K562 (cell line): ENCODE data around the gene AP1B1. TPM values are rescaled to one million over a fixed set of nuclear protein-coding genes. Genes with fewer than 3 reads are reported as not detected.
"Not testable (repeated sequence)": the region's sequence is repeated elsewhere in the genome, so short reads cannot be mapped to it uniquely, and the experiment has no call there.

Source experiments
- ATAC-seq: fragments of 200-7000 bp; cut with Tn5 transposase; 3 replicates; pipeline ENCODE4 v1.9.1; 2020; ENCODE audit warnings: moderate library complexity
- BruUV-seq: library from RNA; stranded (reverse); fragments of 400-500 nt; replicated peaks from 2 replicates; lab custom pipeline; 2021; lab: Mats Ljungman, UMichigan
- CTCF ChIA-PET: fragments of 300-600 bp; formaldehyde crosslinking; extraction: SDS; loops from one replicate; lab custom pipeline; 2021; ENCODE audit warnings: low intra/inter-chr PET ratio; lab: Yijun Ruan, JAX
- POLR2A ChIA-PET: fragments of 300-600, 350-650 bp; sonication (Branson Sonifier 250); formaldehyde crosslinking; extraction: SDS; loops from one replicate; lab custom pipeline; 2021; ENCODE audit warnings: antibody characterized with exemption, inconsistent platforms; lab: Yijun Ruan, JAX
- DNase-seq, 4 experiments: peaks; one replicate each; pipeline versions ENCODE4 v3.0.0 to v3.0.0-alpha.2; 2011 to 2018; ENCODE audit warnings: low spot score in 3 of 4, mixed read lengths in 3 of 4; ENCODE audit errors: extremely low read depth in 1 of 4
- FAIRE-seq: peaks from 2 replicates; lab custom pipeline; 2011; peaks lifted over from hg19 to GRCh38; lab: Jason Lieb, UNC
- H2AFZ ChIP-seq: 2 replicates; pipeline ENCODE4 v1.6.0; 2011; ENCODE audit warnings: low read depth, low read length, control low read depth, inconsistent platforms
- H3K27ac ChIP-seq: fragments of 200-600 bp; 3 replicates; pipeline ENCODE4 v1.8.0; 2011; ENCODE audit warnings: low read depth, mild to moderate bottlenecking, control low read depth, inconsistent platforms, low read length, moderate library complexity, mixed read lengths; ENCODE audit errors: extremely low read depth
- H3K27me3 ChIP-seq, 2 experiments: fragments of 300-600 bp in 1 of 2; 2 replicates in 1 of 2; 3 replicates in 1 of 2; pipeline versions ENCODE4 v1.6.0 to v1.8.0; 2011; ENCODE audit warnings: inconsistent platforms in 2 of 2, low read length in 2 of 2, mild to moderate bottlenecking in 1 of 2, mixed read lengths in 1 of 2, moderate library complexity in 1 of 2; ENCODE audit not compliant: control insufficient read depth in 2 of 2, insufficient read depth in 2 of 2
- H3K36me3 ChIP-seq: fragments of 300-600 bp; 3 replicates; pipeline ENCODE4 v1.8.0; 2011; ENCODE audit warnings: mild to moderate bottlenecking, low read length, inconsistent platforms; ENCODE audit not compliant: control insufficient read depth, insufficient read depth
- H3K4me1 ChIP-seq, 2 experiments: fragments of 200-600 bp in 1 of 2; replicated peaks in 1 of 2; 2 replicates in 1 of 2; 3 replicates in 1 of 2; pipeline versions ENCODE4 v1.5.1 to v1.8.0; 2011; ENCODE audit warnings: inconsistent platforms in 2 of 2, low read length in 2 of 2, mild to moderate bottlenecking in 1 of 2, mixed read lengths in 1 of 2, moderate library complexity in 1 of 2; ENCODE audit not compliant: control insufficient read depth in 2 of 2, insufficient read depth in 2 of 2
- H3K4me2 ChIP-seq: 2 replicates; pipeline ENCODE4 v1.6.1; 2011; ENCODE audit warnings: low read length, control low read depth, inconsistent platforms, mixed read lengths; ENCODE audit not compliant: insufficient read depth
- H3K4me3 ChIP-seq: fragments of 200-600 bp; sonication (generic), shearing (Covaris generic); 2 replicates; pipeline ENCODE4 v1.5.1; 2016; ENCODE audit warnings: control low read depth, inconsistent platforms
- H3K79me2 ChIP-seq: fragments of 200-600 bp; 3 replicates; pipeline ENCODE4 v1.8.0; 2011; ENCODE audit warnings: low read length, inconsistent platforms; ENCODE audit not compliant: control insufficient read depth, insufficient read depth
- H3K9ac ChIP-seq, 2 experiments: 2 replicates each; pipeline versions ENCODE4 v1.6.0 to v1.6.1; 2011; ENCODE audit warnings: low read depth in 2 of 2, low read length in 2 of 2, control low read depth in 1 of 2, inconsistent platforms in 1 of 2, mild to moderate bottlenecking in 1 of 2, mixed read lengths in 1 of 2; ENCODE audit not compliant: insufficient read depth in 1 of 2
- H3K9me1 ChIP-seq: one replicate; pipeline ENCODE4 v1.6.0; 2011; ENCODE audit warnings: inconsistent platforms, mild to moderate bottlenecking, low read length, moderate library complexity; ENCODE audit not compliant: control insufficient read depth, insufficient read depth
- H3K9me3 ChIP-seq: replicated peaks from 2 replicates; pipeline ENCODE4 v1.5.1; 2011; ENCODE audit warnings: low read depth, low read length, inconsistent platforms; ENCODE audit not compliant: control insufficient read depth, insufficient read depth
- H4K20me1 ChIP-seq: replicated peaks from 2 replicates; pipeline ENCODE4 v1.6.1; 2011; ENCODE audit warnings: low read length, inconsistent platforms, mixed read lengths; ENCODE audit not compliant: control insufficient read depth, insufficient read depth
- ATF1 ChIP-seq, 2 experiments: fragments of 450-650 bp in 1 of 2; IDR thresholded peaks; 2 replicates each; pipeline ENCODE4 v1.6.1; 2016; ENCODE audit warnings: missing compliant biosample characterization in 1 of 2, missing genetic modification characterization in 1 of 2
- ATF7 ChIP-seq: fragments of 450-650 bp; IDR thresholded peaks from 2 replicates; pipeline ENCODE4 v1.7.1; 2014; ENCODE audit warnings: mild to moderate bottlenecking, moderate library complexity
- CREM ChIP-seq: IDR thresholded peaks from 2 replicates; pipeline ENCODE4 v1.6.1; 2014; ENCODE audit warnings: antibody characterized with exemption, low read depth
- EZH2 ChIP-seq: IDR thresholded peaks from 2 replicates; pipeline ENCODE4 v1.6.1; 2012; ENCODE audit warnings: low read depth, mild to moderate bottlenecking, inconsistent platforms, low read length, borderline replicate concordance
- FUS ChIP-seq: fragments of 200-400 bp; formaldehyde crosslinking; optimal IDR thresholded peaks from 2 replicates; pipeline ENCODE3; 2017; ENCODE audit warnings: low read depth, low read length
- GTF2A2 ChIP-seq: IDR thresholded peaks from 2 replicates; pipeline ENCODE4 v1.6.1; 2016; ENCODE audit warnings: mild to moderate bottlenecking, missing genetic modification characterization, missing compliant biosample characterization
- MAFF ChIP-seq: IDR thresholded peaks from 2 replicates; pipeline ENCODE4 v1.6.1; 2012; ENCODE audit warnings: low read length, improper control_type of control experiment
- MAFG ChIP-seq: fragments of 450-650 bp; conservative IDR thresholded peaks from 2 replicates; pipeline ENCODE4 v1.6.1; 2016; ENCODE audit warnings: missing genetic modification characterization, missing compliant biosample characterization
- NFE2 ChIP-seq: IDR thresholded peaks from 2 replicates; pipeline ENCODE4 v1.6.1; 2014; ENCODE audit warnings: antibody characterized with exemption, low read depth
- RCOR1 ChIP-seq, 2 experiments: IDR thresholded peaks; 2 replicates each; pipeline ENCODE4 v1.6.1; 2012; ENCODE audit warnings: low read depth in 2 of 2, low read length in 2 of 2, borderline replicate concordance in 1 of 2, improper control_type of control experiment in 1 of 2
- SPI1 ChIP-seq: IDR thresholded peaks from 2 replicates; pipeline ENCODE4 v1.6.1; 2011; ENCODE audit warnings: low read depth, low read length, control low read depth, borderline replicate concordance
- TBP ChIP-seq: optimal IDR thresholded peaks from 2 replicates; pipeline ENCODE3; 2011; ENCODE audit warnings: low read depth, low read length, improper control_type of control experiment
- ZNF316 ChIP-seq: fragments of 450-650 bp; IDR thresholded peaks from 2 replicates; pipeline ENCODE4 v1.6.1; 2016
- WGBS: fragments of 100-300 bp; shearing (Covaris generic); methylation state at CpG from one replicate; pipeline ENCODE4 v1.1.6; 2016; ENCODE audit warnings: low coverage, mixed read lengths; ENCODE audit not compliant: insufficient coverage; ENCODE audit errors: missing lambda C conversion rate; 5-methylcytosine and 5-hydroxymethylcytosine counted together
- in situ Hi-C: fragments of 300-500 bp; cut with MboI; formaldehyde crosslinking; loops from 4 replicates; pipeline ENCODE4 v1.15.0; 2018; ENCODE audit warnings: inconsistent platforms, mixed read lengths
- intact Hi-C: fragments of 100-400 bp; cut with micrococcal nuclease; formaldehyde crosslinking; loops from 2 replicates; pipeline ENCODE4 v1.14.2; 2022
- polyA plus RNA-seq, 8 experiments: library from polyadenylated mRNA; depleted of rRNA in 4 of 8; stranded (reverse) in 5 of 8; unstranded in 3 of 8; fragments of >200 nt; fragmentation: Nextera tagmentation in 2 of 8; fragmentation: Illumina TruSeq in 1 of 8; extraction: Ambion mirVana in 2 of 8; extraction: Trizol in 1 of 8; gene quantifications; 2 replicates each; pipeline versions ENCODE4 v1.2.1 to v1.2.3, GENCODE V29; 2011 to 2014; ENCODE audit warnings: inconsistent platforms in 1 of 8, missing spikeins in 1 of 8
- total RNA-seq, 7 experiments: library from RNA; depleted of rRNA in 6 of 7; stranded (reverse); fragments of >200 nt in 6 of 7; fragmentation: Illumina TruSeq in 2 of 7; extraction: Trizol in 2 of 7; gene quantifications; 2 replicates each; pipeline versions ENCODE4 v1.2.1 to v1.2.3, GENCODE V29; 2011 to 2021; ENCODE audit warnings: low replicate concordance in 1 of 7
- TF ChIP-seq, protein P1 (sequence below), 2 experiments: fragments of 450-650 bp in 1 of 2; sonication (generic) in 1 of 2; formaldehyde crosslinking in 1 of 2; IDR thresholded peaks in 1 of 2; conservative IDR thresholded peaks in 1 of 2; 2 replicates each; pipeline versions ENCODE4 v1.6.1 to v1.8.1; 2016 to 2023; ENCODE audit warnings: mild to moderate bottlenecking in 2 of 2, moderate library complexity in 2 of 2, inconsistent platforms in 1 of 2, missing genetic modification reagents in 1 of 2

AP1B1 gene
- total and polyA plus RNA-seq, 9 of the 15 experiments (the other 6 are each of a cell fraction or from before 2014, with no cell fraction given): 1.2 to 60.9 (median 30.1) TPM

DNA sequence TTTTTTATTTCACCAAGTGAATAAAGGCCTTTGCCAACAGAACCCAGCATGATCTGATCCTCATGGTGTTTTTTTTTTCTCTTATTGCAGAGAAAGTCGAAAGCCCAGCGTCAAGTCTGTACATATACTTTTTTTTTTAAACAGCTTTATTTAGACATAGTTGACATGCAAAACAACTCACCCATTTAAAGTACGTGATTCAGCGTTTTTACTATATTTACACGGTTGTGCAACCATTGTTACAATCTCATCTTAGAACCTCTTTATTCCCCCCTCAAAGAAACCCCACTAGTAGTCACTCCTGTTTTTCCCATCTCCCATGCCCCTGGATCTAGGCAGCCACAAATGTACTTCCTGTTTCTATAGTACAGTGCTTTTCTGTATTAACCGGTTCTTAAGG is 20.6 kb upstream of the AP1B1 start (continued):
- TF ChIP-seq FUS (no peak), GTF2A2 (no peak), RCOR1 (IDR thresholded peaks at IDR 0.05; ENCODE audit: borderline replicate concordance in 1 of 2, low read depth in 2 of 2, low read length in 2 of 2) (no peak), EZH2 (no peak), MAFG (peak; percentile 76), TBP (no peak), MAFF (peak; percentile 13; the same call in 1 of the 2 replicates), ZNF316 (peak; percentile 71), NFE2 (peak; percentile 74)

DNA sequence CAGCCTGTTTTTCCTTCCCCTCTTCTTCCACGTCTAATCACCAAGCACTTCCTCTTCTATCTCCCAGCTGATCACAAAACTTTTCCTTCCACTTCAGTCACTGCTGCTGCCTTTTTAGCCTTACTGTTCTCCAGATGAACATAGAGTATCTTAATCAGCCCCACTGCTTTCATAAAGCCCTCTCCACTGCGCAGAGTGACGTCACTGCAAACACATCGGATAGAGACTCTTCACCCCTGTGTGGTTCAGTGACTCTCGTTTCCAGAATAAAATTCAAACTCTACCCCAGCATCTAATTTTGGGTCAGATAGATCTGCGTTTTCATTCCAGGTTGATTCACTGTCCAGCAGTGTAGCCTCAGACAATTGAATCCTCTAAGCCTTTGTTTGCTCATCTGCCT is 13.2 kb upstream of the AP1B1 start:
- POLR2A ChIA-PET, CTCF ChIA-PET: not testable (repeated sequence)

More for the DNA sequence above, 13.2 kb upstream of the AP1B1 start:
- FAIRE-seq; intact Hi-C loops; H3K9me3 ChIP-seq; H3K4me3 ChIP-seq; TF ChIP-seq ATF1 (CRISPR knock-in tag; IDR thresholded peaks at IDR 0.05): not testable (repeated sequence)
- 0 out of 2 replicates have a peak, but pooled peaks have one; percentile 29 for TF ChIP-seq SPI1
- TF ChIP-seq, protein P1, sequence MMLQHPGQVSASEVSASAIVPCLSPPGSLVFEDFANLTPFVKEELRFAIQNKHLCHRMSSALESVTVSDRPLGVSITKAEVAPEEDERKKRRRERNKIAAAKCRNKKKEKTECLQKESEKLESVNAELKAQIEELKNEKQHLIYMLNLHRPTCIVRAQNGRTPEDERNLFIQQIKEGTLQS (IDR thresholded peaks at IDR 0.05): peak; percentile 50; the same call in 1 of the 2 replicates
- TF ChIP-seq, protein P1 (CRISPR knock-in tag; conservative IDR thresholded peaks at IDR 0.05): not testable (repeated sequence)
- 0 out of 2 replicates have a peak, but pooled peaks have one; percentile 25 for TF ChIP-seq CREM
- TF ChIP-seq ATF7: peak; percentile 32; the same call in 1 of the 2 replicates
- TF ChIP-seq ATF1 (tag; IDR thresholded peaks at IDR 0.05): peak; percentile 35; the same call in 1 of the 2 replicates
- TF ChIP-seq, all 486 proteins: peak for 5; not testable (repeated sequence) for 481
- H3K79me2 ChIP-seq, H3K27ac ChIP-seq, H2AFZ ChIP-seq, DNase-seq, H3K4me1 ChIP-seq, H3K9me1 ChIP-seq, H3K36me3 ChIP-seq, H3K9ac ChIP-seq, H3K4me2 ChIP-seq, BruUV-seq, in situ Hi-C loops, H3K27me3 ChIP-seq, ATAC-seq, H4K20me1 ChIP-seq: not testable (repeated sequence)
- WGBS: 8% methylated on average over 6 of the region's 6 CpGs
